Stimulated activated CD4-positive, alpha-beta T cell treated with anti-CD3 and anti-CD28 coated beads, Interleukin-1b, Interleukin-23, amount 100 ng/mL, for 24 hours (primary cell): ENCODE results near the gene CECR2.
"Not testable (repeated sequence)": the region's sequence is repeated elsewhere in the genome, so short reads cannot be mapped to it uniquely, and the experiment has no call there.

Source experiments
- DNase-seq, 4 experiments: peaks; one replicate each; pipeline ENCODE4 v3.0.0-alpha.2; 2020; ENCODE audit warnings: low read depth in 4 of 4, low spot score in 1 of 4

Gene CECR2

DNA sequence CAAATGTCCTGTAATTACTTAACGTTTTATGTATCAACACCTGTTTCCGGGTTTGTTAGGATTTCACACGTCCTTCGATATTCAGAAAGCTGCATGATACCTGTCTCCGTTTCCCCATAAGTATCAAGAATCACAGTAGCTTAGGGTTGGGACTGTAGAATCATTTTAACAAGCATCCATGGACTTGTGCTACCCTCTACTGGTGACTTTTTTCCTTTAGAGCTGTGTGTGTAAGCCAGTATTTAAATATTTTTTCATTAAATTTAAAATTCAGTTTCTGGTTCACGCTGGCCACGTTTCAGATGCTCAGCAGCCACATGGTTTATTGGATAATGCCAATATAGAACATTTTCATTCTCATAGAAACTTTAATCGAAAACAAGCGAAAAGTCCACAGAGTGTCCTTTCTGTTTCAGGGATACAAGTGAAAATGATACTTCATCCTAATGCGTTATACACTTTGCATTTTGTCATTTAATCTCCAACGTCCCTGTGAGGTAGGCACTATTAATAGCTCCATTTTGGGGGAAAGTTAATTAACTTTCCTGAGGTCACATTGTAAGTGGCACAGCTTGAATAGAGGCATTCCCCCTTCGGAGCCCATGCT lies 132.5 kb downstream of the CECR2 start:
- peak in 1 of 4 experiments; percentile 2 for DNase-seq

- DNase-seq = no peak
Observed at GRCh38 chr22:17508110-17508509, 138.8 kb downstream of the CECR2 start.

- DNase-seq = no peak
Observed at GRCh38 chr22:17512960-17513359, 143.7 kb downstream of the CECR2 start.

GRCh38 chr22:17513612-17514011 lies 144.4 kb downstream of the CECR2 start:
- DNase-seq = no peak

DNA sequence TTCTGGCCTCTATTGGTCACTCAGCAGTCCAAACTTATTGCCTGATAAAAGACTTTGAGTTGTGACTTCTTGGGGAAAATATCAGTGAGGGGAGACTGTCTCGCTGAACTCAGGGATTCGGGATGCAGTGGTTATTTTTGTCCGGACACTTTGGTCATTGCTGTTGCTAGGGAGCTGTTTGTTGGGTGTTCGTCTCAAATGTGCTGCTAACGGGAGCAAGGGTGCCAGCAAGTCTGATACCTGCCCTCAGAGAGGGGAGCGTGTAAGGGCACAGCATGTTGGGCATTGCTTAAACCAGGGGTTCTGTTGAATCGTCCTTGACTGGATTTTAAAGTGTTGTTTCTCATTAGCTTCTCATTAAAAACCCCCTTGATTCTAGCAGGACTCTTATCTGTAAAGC lies 144.8 kb downstream of the CECR2 start:
- DNase-seq = no peak

GRCh38 chr22:17518406-17518805 lies 149.1 kb downstream of the CECR2 start:
- no peak for DNase-seq

DNA sequence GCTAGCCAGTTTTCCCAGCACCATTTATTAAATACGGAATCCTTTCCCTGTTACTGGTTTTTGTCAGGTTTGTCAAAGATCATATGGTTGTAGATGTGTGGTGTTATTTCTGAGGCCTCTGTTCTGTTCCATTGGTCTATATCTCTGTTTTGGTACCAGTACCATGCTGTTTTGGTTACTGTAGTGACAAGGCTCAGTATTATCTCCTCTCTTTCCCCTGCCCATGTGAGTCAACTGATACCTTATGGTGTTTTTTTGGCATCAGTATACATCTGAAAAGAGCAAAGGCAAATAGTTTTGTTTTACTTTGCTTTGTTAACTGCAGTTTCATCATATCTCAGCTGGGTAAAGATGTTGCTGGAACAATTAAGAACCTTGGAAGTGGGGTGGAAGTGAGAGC lies 152.7 kb downstream of the CECR2 start:
- not testable (repeated sequence) for DNase-seq

DNA sequence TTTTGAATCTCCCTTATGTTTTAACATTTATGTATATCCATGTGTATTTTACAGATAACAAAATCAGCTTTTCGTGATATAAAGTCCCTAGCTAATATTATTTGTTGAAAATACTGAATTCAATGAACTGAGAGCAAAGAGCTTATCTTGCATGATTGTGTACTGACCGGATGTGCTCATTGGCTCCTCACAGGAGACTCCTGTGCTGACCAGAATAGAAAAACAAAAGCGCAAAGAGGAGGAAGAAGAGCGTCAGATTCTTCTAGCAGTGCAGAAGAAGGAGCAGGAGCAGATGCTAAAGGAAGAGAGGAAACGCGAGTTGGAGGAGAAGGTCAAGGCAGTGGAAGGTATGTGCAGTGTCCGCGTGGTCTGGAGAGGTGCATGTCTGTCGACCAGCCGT lies 154.7 kb downstream of the CECR2 start:
- no peak for DNase-seq

GRCh38 chr22:17536269-17536668 lies 167.0 kb downstream of the CECR2 start:
- no peak for DNase-seq

- DNase-seq = no peak
Observed at GRCh38 chr22:17537155-17537554, 167.9 kb downstream of the CECR2 start.

- DNase-seq = no peak
Observed at GRCh38 chr22:17540481-17540880, 171.2 kb downstream of the CECR2 start.

DNA sequence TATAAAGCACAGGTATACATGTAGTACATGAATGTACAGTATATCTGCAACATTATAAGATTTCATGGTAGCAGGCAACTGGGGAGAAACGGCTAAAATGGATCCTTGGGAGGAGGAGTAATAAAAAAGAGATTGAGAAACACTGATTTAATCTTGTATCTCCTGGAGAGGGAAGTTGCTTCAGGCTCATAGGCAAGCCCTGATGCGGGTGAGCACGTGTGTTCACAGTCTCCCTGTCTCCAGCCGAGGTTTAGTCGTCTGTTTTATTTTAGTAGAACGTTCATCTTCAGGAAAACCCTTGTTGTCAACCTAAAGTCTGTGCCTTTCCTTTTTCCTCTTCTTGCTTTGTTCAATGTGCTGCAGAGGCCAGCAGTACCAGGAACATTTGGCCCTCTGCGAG lies 172.2 kb downstream of the CECR2 start:
- no peak for DNase-seq

DNA sequence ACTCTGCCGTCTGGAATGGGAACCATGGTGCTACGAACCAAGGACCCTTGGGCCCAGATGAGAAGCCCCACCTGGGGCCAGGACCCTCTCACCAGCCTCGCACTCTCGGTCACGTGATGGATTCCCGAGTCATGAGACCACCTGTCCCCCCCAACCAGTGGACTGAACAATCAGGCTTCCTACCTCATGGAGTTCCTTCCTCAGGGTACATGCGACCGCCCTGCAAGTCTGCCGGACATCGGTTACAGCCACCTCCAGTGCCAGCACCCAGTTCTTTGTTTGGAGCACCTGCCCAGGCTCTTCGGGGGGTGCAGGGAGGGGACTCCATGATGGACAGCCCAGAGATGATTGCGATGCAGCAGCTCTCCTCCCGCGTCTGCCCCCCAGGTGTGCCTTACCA lies 173.2 kb downstream of the CECR2 start:
- no peak for DNase-seq

GRCh38 chr22:17548010-17548755 lies 178.9 kb downstream of the CECR2 start:
- no peak for DNase-seq

DNA sequence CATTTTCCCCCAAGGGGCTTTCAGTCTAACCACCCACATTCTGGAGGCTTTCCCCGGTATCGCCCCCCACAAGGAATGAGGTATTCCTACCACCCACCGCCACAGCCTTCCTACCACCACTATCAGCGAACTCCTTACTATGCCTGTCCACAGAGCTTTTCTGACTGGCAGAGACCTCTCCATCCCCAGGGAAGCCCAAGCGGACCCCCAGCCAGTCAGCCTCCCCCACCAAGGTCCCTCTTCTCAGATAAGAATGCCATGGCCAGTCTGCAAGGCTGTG lies 179.4 kb downstream of the CECR2 start:
- DNase-seq = no peak

- DNase-seq = no peak
Observed at GRCh38 chr22:17549183-17549582, 179.9 kb downstream of the CECR2 start.

DNA sequence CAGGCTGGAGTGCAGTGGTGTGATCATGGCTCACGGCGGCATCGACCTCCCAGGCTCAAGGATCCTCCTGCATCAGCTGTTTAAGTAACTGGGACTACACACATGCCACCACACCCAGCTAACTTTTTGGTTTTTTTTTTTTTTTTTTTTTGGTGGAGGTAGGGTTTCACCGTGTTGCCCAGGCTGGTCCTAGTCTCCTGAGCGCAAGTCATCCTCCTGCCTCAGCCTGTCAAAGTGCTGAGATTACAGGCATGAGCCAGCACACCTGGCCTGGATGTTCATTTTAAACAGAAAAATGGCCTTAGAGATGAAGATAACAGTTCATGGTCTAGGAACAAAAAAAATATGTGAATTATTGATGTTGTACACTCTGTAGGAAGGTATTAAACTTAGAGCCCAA lies 180.4 kb downstream of the CECR2 start:
- DNase-seq = no peak

DNA sequence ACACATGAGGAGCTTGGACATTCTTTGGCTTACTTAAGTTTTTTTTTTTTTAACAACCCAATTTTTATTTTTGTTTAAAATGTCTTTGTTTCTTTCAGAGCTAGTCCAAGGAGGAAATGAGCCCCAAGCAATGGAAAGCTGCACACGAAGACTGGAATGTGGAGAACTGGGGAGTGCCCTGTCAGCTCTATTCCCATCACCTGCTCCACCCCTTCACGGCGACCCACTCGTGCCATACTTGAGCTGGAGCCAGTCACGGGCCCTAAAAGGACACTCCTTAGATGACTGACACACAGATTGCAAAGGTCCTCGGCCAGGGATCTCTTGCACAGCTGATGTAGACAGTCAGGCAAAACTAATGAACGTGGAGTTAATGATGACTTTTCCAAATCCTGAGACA lies 183.5 kb downstream of the CECR2 start:
- DNase-seq = no peak

- no peak for DNase-seq
Observed at GRCh38 chr22:17554814-17555213, 185.6 kb downstream of the CECR2 start.

DNA sequence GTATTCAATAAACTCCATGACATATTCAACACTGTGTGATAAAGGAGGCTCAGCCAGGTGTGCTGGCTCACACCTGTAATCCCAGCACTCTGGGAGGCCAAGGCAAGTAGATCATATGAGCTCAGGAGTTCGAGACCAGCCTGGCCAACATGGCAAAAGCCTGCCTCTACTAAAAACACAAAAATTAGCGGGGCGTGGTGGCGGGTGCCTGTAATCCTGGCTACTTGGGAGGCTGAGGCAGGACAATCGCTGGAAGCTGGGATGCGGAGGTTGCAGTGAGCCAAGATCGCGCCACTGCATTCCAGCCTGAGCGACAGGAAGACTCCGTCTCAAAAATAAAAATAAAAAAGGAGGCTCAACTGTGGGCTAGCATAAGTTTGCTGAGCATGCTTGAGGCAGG lies 189.9 kb downstream of the CECR2 start:
- no peak for DNase-seq

GRCh38 chr22:17562906-17563870 lies 193.9 kb downstream of the CECR2 start, which contains the start of gene SLC25A18:
Gene SLC25A18, plus strand, starts transcription at chr22:17563498. Its CDS starts 16,447 bp downstream, at chr22:17579945.
- no peak for DNase-seq

GRCh38 chr22:17563936-17564391 lies 194.7 kb downstream of the CECR2 start:
- no peak for DNase-seq
